ENCODE data around the gene SIGLECL1. TPM values are rescaled to one million over a fixed set of nuclear protein-coding genes. Genes with fewer than 3 reads are reported as not detected.
"Not testable (repeated sequence)": the region's sequence is repeated elsewhere in the genome, so short reads cannot be mapped to it uniquely, and the experiment has no call there.

SIGLECL1 gene
- total RNA-seq, 1 donor from 2014 or later = not detected

GRCh38 chr19:51211833-51212232 lies 39.0 kb upstream of the SIGLECL1 start:
- TF ChIP-seq, protein P1, sequence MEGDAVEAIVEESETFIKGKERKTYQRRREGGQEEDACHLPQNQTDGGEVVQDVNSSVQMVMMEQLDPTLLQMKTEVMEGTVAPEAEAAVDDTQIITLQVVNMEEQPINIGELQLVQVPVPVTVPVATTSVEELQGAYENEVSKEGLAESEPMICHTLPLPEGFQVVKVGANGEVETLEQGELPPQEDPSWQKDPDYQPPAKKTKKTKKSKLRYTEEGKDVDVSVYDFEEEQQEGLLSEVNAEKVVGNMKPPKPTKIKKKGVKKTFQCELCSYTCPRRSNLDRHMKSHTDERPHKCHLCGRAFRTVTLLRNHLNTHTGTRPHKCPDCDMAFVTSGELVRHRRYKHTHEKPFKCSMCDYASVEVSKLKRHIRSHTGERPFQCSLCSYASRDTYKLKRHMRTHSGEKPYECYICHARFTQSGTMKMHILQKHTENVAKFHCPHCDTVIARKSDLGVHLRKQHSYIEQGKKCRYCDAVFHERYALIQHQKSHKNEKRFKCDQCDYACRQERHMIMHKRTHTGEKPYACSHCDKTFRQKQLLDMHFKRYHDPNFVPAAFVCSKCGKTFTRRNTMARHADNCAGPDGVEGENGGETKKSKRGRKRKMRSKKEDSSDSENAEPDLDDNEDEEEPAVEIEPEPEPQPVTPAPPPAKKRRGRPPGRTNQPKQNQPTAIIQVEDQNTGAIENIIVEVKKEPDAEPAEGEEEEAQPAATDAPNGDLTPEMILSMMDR (conservative IDR thresholded peaks at IDR 0.05; ENCODE audit: low read depth, low read length) = no peak
- no peak overlapping the region for H3K4me3 ChIP-seq (ENCODE audit: low read depth, low read length)
- no peak for DNase-seq (ENCODE audit: low read depth)

- DNase-seq (ENCODE audit: low read depth) = no peak
- TF ChIP-seq, protein P1 (conservative IDR thresholded peaks at IDR 0.05; ENCODE audit: low read depth, low read length) = no peak
- H3K4me3 ChIP-seq (ENCODE audit: low read depth, low read length) = no peak overlapping the region
Observed at GRCh38 chr19:51219307-51219706, 31.6 kb upstream of the SIGLECL1 start.

DNA sequence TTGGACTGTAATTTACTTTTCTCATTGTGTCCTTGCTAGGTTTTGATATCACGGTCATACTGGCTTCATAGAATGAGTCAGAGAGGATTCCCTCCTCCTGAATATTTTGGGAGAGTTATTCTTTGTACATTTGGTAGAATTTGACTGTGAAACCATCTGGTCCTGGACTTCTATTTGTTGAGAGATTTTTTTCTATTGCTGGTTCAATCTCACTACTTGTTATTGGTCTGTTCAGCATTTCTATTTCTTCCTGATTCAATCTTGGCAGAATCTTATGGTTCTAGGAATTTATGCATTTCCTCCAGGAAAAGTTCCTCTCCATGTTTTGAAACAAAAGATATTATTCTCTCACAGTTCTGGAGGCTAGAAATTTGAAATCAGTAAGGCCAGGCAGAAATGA lies 30.9 kb upstream of the SIGLECL1 start:
- no peak for DNase-seq (ENCODE audit: low read depth)
- TF ChIP-seq, protein P1 (conservative IDR thresholded peaks at IDR 0.05; ENCODE audit: low read depth, low read length) = no peak

GRCh38 chr19:51220996-51221395 lies 29.9 kb upstream of the SIGLECL1 start:
- TF ChIP-seq, protein P1 (conservative IDR thresholded peaks at IDR 0.05; ENCODE audit: low read depth, low read length) = no peak
- no peak overlapping the region for H3K4me3 ChIP-seq (ENCODE audit: low read depth, low read length)
- DNase-seq (ENCODE audit: low read depth) = no peak

More for the DNA sequence above, 30.9 kb upstream of the SIGLECL1 start:
- H3K4me3 ChIP-seq (ENCODE audit: low read depth, low read length) = no peak overlapping the region

- no peak overlapping the region for H3K4me3 ChIP-seq (ENCODE audit: low read depth, low read length)
- no peak for DNase-seq (ENCODE audit: low read depth)
- TF ChIP-seq, protein P1 (conservative IDR thresholded peaks at IDR 0.05; ENCODE audit: low read depth, low read length) = no peak
Observed at GRCh38 chr19:51224163-51224641, 26.7 kb upstream of the SIGLECL1 start.

DNA sequence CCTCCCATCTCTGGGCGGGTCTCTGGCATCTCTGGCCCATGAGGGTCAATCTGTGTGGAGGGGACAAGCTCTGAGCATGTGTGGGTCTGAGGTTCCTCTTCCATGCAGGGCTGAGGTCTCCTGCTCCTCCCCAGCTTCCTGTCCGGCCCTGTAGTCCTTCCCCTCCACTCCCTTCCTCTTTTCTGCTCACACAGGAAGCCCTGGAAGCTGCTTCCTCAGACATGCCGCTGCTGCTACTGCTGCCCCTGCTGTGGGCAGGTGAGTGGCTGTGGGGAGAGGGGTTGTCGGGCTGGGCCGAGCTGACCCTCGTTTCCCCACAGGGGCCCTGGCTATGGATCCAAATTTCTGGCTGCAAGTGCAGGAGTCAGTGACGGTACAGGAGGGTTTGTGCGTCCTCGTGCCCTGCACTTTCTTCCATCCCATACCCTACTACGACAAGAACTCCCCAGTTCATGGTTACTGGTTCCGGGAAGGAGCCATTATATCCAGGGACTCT lies 25.9 kb upstream of the SIGLECL1 start, which contains the start of gene CD33:
Gene CD33 (plus strand): TSS at position 183 of the 496 bp plus-strand sequence. CDS start 39 bp downstream, at position 222.
- H3K4me3 ChIP-seq (ENCODE audit: low read depth, low read length); DNase-seq (ENCODE audit: low read depth): not testable (repeated sequence)

- DNase-seq (ENCODE audit: low read depth) = no peak
- TF ChIP-seq, protein P1 (conservative IDR thresholded peaks at IDR 0.05; ENCODE audit: low read depth, low read length) = no peak
- no peak overlapping the region for H3K4me3 ChIP-seq (ENCODE audit: low read depth, low read length)
Observed at GRCh38 chr19:51226067-51226466, 24.8 kb upstream of the SIGLECL1 start.
